GM21576 (cell line): ENCODE data around the gene ARHGAP26.

Source experiments
- ATAC-seq: cut with Tn5 transposase; IDR thresholded peaks from one replicate; pipeline ENCODE4 v1.9.1; 2021; ENCODE audit warnings: mild to moderate bottlenecking, moderate library complexity; ENCODE audit not compliant: unreplicated experiment

The ARHGAP26 gene

DNA sequence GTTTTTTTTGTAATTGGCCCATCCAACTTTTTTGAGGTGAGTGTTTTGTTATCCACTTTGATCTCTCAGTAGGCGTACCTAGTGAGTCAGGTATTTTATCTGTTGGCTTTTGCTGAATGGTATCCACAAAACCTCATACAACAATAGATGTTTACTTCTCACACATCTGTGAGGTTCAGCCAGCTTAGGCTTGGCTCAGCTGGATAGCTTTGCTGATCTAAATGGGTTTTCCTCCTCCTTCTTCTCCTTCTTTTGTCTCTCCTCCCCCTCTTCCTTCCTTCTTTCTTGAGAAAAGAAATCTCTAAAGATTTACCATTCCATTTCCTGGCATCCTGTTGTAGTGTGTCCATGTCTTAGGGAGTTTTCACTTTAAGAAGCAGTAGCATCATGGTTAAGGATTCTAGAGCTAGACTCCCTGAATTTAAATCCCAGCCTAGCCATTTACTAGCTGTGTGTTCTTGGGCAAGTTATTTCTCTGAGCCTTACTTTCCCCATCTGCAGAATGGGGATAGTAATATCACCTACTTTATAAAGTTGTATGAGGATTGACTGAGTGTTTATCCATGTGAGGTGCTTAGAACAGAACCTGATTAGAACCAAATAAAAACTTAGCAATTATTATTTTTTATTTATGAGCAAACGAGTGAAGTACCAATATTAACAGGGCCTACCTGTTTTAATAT, 126.3 kb downstream of the ARHGAP26 start:
- ATAC-seq, result no peak

DNA sequence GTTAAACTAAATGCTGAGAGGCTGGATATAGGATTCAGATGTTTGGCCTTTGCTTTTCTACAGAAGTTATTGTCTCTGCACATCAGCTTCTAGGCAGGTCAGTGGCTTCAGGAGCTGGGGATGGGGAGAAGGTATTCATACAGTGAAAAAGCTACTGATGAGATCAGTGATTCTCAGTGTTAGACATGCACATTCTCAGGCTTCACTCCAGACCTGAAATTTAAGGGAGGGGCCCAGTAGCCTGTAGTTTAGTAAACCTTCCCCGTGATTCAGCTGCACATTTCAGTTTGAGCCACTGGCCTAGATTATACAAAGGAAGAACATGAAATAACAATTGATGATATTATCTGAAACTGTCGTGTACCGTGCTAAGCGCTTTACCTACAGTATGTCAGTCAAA, 127.2 kb downstream of the ARHGAP26 start:
- ATAC-seq, result no peak

DNA sequence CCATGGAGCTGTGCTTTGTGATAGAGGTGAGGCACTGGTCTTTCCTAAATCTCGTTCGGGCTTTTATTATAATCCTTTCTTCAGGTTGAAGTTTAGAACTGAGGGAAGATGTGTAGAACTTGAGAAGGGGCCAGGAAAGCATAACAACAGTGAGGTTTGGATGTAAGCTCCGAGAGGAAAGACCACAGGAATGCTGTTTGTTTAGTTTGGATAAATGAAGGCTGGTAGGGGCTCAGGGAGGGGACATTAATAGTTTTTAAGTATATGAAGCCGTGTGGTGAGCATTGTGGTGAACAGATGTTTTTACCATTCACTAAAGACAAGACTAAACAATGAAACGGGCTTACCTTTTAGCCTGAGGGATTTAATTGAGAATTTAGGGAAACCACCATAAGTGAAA, 130.8 kb downstream of the ARHGAP26 start:
- no peak for ATAC-seq

DNA sequence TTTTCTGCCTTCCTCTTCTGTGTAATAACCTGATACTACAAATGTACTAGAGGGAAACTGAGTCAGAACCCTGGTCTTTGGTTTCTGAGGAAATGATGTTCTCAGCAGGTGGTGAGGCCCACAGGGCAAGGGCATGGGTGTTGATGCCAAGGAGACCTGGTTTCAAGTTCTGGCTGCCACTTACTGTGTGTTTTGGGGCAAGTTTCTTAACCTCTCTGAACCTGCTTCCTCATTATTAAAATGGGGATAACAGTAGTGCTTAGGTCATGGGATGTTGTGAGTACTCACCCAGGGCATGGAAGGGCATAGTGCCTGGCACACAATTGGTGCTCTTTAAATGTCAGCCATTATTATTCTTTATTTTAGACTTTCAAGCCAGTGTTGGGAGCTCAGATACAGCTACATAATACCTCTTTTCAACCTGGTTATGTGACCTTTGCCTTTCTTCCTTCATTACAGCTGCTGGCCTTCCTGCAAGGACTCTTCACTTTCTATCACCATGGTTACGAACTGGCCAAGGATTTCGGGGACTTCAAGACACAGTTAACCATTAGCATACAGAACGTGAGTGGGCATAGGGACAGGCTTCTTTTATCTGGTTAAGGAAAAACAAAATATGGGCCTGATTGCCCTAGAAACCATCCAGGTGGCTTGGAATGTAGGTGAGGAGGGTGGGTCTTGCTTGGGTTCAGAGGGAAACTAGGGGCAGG, 131.5 kb downstream of the ARHGAP26 start:
- no peak for ATAC-seq

DNA sequence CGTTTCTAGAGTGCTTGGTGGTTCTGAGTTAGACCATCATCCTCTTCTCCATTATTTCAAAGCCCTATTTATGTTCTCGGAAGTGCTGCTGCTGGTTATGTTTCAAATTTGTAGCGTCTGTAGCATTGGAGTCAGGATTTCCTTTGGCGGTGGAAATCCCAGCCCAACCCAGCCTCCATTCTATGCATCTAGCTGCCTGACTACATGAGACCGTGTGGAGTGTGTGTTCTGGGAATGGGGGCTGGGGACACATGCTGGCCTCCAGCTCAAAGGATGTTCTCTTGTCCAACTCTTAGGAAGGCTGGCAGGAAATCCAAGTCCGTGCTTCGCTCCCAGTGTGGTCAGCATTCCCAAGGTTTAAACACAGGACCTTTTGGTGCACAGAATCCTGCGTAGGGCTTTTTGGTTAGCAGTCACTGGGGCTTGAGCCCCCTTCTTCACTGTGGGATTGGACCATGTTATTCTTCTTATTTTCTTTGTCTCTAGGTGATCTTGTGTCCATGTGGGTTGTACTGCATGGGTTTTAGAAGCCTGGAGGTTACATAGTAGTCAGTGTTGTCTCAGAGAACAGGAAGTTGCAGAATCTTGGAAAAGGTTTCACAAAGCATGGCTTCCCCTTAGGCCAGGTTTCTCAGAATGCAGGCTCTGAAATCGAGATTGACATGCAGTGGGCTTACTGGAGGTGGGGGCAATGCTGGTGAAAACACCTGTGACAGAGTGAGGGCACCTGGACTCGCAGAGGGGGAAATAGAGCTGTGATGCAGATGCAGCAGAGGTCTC, 132.2 kb downstream of the ARHGAP26 start:
- no peak for ATAC-seq

DNA sequence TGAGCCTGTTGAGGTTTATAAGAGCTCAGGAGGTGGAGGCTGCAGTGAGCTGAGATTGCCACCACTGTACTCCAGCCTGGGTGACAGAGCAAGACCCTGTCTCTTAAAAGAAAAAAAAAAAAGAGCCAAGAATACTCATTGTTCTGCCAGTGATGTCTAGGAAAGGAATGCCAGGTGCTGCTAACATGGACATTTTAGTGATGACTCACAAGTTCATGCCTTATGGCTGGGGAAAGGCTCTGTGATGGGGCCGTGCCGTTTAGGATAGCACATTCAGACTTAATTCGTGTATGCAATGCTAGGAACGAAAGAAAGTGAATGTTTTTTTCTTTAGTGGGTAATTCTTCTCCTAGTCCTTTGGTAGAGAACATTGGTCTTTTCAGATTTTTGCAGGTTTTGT, 134.2 kb downstream of the ARHGAP26 start:
- no peak for ATAC-seq

DNA sequence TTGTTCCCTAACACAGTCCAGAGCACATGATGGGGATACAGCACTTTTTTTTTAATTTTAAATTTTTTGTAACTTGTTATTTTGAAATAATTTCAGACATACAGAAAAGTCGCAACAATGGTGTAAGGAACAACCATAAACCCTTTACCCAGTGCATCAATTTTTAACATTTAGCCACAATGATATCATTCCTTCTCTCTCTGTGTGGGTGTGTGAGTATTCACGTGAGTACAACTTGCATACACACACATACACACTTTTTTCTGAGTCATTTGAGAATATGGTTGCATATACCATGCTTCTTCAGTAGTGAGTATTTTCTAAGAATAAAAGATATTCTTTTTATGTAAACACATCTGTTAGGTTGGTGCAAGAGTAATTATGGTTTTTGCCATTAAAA, 135.2 kb downstream of the ARHGAP26 start:
- ATAC-seq, result no peak

DNA sequence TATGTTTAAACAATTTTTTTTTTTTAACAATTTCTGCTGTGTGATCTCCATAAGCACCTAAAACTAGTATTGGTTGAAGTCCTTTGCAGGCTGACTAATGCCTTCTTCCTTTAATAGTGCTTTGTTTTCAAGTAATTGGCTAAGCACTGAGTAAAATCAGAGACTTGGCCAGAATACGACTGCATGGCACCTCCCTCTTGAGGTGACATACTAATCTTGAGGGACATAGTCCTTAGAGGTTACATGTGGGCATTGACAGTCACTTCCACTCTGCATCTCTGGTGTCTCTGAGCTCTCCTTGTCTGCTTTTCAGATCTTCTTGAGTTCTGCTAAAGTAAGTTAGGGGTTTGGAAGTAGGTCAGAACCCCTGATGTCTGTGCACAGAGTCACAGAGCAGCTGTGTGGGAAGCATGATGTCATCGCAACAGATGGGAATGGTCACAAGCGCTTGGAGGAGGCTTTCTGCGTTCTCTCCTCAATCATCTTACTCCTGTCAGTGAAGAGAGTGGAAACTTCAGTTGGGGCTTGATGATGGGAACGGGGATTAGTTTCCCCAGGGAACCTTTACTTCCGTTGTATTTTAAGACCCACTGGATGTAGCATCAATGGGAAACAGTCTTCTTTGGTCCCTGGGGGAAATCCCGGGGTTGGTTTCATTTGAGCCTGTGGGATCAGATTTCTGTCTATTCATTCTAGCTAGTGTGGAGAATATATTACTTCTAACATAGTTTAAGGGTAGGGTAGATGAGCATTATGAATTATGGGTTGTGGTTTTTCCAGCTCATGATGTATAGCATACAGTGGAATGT, 136.9 kb downstream of the ARHGAP26 start:
- no peak for ATAC-seq

DNA sequence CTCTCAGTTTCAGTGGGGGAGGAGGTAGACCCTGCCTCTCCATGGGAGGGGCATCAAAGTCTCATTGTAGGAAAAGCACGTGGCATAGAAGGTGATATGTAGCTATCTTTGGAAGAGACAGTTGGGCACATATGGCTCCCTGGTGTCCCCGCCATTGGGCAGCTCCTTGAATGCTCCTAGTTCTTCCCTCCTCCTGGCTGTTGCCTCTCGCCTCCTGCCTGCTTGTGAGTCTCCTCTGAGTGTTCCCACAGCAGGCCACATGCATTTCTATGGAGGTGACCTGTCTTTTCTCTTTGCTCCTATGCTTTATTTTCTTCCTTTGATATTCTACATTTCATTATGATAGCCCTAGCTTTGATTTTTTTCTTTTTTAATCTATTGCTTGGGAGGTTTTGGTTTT, 138.5 kb downstream of the ARHGAP26 start:
- no peak for ATAC-seq

DNA sequence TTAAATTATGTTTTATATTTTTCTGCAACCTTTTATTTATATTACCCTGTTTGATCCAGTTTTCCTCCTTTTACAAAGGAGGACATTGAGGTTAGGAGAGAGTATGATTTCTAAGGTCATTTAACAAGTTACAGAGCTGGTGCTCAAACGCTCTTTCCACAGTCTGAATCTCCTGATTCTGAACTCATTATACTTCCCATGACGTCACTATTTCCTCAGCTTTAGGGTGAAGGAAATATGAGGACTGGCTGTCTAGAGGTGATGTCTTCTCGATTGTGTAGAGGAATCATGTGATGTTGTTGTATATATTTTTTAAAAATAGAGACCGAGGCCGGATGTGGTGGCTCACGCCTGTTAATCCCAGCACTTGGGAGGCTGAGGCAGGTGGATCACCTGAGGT, 140.0 kb downstream of the ARHGAP26 start:
- ATAC-seq, result no peak

DNA sequence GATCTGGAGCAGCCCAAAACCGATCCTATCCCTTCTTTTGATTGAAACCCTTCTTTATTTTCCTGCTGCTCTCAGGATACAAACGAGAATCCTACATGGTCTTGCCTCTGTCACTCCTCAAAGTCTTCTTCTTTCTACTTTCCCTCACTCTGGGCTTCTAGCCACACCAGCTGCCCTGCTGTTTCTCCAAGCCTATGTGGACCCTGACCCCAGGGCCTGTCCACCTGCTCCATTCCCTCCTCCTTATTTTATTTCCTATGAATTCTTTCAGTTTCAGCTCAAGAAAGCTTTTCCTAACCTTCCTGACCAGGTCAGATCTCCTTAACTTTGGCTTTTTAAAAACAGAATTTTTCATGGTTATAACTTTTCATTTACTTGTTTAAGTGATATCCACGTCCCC, 141.0 kb downstream of the ARHGAP26 start:
- ATAC-seq, result no peak

DNA sequence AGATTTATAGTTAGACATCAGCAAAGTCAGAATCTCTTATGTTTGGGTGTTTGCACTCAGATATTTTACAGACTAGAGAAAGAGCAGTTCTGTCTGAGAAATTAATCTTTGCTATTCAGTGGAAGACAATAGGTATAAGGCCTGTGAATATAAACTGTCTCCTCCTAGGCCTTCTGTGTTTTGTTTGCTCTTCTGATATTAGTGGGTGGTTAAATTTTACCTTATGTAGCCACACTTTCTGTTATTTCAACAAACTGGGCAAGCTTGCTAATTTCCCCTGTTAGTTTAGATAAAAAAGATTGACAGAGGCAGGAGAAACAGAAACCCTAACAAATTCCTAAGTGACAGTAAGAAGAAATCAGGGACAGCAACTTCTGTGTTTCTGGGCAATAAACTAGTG, 141.6 kb downstream of the ARHGAP26 start:
- ATAC-seq, result no peak

DNA sequence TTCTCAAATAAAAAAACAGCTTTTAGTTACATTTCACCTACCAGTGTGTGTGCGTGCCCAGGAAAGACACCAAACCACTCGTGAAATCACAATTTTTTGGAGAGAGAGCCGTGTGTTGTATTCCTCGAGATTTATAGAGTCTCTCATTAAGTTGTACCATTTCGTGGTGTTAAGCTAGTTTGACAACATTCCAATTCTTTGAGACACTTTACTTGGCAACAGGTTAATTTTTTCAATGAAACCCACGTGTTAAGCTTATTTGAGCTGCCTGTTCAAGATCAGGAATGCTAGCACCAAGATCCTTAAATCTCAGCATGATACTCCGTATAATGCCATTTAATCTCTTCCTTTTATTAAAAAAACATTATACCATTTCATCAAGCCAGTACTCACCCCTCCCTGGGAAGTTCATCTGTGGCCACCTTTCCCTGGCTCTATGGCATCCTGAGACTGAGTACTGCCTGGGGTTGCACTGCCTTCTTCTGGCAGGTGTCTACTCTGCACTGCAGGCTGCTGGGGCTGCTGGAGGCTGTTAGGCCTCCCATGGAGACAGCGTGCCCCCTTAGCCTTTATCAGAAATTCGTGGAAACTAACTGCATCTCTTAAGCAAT, 143.7 kb downstream of the ARHGAP26 start:
- ATAC-seq, result no peak

DNA sequence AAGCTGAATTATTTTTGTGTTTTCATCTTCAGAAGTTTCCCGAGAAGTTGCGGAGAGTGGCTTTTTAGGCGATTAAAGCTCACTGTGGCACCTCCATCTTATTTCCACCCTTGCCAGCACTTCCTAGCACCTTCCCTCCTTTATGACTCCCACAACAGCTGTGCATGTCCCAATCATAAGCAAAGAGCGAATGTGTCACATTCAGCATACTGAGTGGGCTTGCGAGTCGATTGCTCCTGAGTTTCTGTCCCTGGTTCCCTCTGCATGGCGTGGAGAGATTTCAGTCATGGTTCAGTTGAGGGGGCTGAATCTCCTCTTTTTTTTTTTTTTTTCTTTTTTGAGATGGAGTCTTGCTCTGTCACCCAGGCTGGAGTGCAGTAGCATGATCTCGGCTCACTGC, 144.9 kb downstream of the ARHGAP26 start:
- ATAC-seq, result no peak

DNA sequence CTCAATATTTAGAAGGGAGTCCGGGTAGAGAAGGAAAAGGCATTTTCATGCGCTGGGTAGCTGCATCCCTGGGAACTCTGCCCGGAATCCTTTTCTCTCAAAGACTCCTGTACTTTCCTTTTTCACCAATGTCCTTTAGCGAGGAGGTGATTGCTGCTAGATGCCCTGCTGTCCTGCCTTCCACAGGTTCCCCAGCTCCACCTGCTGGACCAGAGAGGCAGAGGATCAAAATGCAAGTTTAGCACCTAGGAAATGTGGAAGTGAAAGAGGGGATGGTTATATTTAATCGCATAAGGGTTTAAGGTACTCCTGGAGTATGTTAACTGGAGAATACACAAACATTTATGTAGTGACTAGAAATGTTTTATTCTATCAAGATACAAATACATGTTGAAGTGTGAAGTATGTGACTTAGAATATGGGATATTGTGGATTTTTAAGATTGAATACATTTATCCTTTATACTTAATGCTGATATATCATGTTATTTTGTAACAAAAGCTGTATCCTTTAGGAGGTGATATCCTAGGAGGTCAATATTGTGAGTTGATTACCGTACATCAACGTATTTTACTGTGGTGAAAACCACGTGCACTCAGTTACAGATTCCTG, 145.7 kb downstream of the ARHGAP26 start:
- peak; percentile 83 for ATAC-seq

DNA sequence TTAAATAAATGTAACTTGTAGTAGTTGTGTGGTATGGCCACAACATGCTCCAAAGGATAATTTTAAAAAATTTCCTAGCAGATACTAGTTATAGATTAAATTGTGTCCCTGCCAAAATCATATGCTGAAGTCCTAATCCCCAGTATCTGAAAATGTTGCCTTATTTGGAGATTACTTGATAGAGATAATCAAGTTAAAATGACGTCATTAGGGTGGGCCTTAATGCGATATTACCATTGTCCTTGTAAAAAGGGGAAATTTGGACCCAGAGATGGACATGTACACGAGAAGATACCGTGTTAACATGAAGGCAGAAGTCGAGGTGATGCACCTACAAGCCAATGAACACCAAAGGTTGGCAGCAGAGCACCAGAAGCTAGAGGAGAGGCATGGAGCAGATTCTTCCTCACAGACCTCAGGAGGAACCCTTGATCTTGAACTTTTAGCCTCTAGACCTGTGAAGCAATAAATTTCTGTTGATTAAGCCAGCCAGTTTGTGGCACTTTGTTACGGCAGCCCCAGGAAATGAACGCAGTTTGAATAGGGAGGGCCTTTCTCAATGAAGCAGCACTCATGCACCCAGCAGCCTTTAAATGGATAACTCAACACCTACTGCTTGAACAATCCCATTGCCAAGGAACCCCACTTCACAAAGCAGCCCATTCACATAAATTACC, 148.9 kb downstream of the ARHGAP26 start:
- no peak for ATAC-seq

DNA sequence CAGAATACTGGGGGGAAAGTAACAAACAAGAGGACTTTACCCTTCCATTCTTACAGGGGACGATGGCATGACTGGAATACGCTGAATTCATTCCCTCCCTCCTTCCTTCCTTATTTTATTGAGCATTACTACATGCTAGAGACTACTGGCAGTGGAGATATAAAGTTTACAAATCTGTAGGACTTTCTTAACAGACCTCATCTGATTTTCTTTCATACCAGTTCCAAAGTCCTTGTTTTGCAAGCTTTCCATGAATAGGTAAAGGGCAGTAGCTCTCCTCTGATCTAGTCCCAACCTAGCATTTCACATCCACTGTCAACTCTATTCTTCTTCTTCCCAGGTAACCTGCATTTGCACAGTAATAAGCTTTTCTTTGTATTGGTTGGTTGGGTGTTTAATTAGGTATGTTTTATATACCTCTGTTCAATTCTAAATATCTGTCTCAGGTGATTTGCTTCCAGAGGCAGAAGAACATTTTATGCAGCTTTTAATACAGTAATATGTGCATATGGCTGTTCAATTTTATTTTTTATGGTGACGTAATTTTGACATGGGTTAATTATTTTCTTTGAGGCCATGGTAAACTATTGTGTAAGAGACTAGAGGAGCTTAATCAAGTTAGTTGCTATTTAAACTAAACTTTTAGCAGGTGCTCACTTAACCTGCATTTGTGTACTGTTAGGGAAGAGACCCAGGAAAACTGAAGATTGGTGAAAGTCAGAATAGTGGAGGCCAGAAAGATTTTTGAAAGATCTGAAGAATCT, 150.9 kb downstream of the ARHGAP26 start:
- no peak for ATAC-seq

DNA sequence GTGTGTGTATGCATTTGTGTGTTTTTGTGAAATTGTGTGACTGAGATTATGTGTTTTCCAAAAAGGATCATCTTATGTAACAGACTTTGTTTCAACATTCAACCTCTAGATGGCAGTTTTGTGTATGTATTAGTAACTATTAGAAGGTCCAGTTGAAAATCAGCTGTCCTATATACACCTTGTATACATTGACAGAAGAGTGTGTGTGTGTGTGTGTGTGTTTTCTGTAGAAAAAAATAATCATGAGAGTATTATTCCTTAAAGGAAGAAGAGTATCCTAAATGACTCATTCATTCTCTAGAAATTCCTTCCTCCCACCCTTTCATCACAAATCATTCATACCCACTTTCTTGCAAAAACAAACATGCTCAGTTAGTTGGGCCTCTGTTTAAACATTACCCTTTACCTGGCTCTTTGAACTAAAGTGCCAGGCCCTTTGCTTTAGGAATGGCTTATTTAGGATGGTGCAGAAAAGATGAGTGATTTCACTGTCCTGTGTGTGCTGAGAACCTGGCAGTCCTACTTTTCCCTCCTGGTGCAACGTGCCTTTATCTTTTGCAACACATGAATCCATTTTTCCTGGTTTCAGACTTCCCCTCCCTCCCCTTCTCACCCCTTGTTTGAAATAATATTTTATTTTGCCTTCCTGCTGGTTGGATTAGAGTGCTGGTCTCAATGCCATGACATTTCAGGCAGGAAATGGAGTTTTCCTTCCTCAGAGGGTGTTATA, 152.2 kb downstream of the ARHGAP26 start:
- ATAC-seq, result peak; percentile 83
